IPS-20b (cell line): ENCODE data around the gene P3H4.

Source experiments
- H3K27ac ChIP-seq: one replicate; pipeline ENCODE4 v1.5.1; 2013; ENCODE audit warnings: low read length
- H3K27me3 ChIP-seq: 2 replicates; pipeline ENCODE4 v1.6.1; 2013; ENCODE audit warnings: mild to moderate bottlenecking, low read length, inconsistent platforms; ENCODE audit not compliant: insufficient read depth
- H3K36me3 ChIP-seq: 2 replicates; pipeline ENCODE4 v1.6.1; 2013; ENCODE audit warnings: low read depth, mild to moderate bottlenecking, inconsistent platforms, low read length, moderate library complexity; ENCODE audit not compliant: insufficient read depth
- H3K4me1 ChIP-seq: 2 replicates; pipeline ENCODE4 v1.6.1; 2013; ENCODE audit warnings: mild to moderate bottlenecking, control low read depth, inconsistent platforms, low read length, moderate library complexity; ENCODE audit not compliant: insufficient read depth
- H3K4me3 ChIP-seq: 2 replicates; pipeline ENCODE4 v1.5.1; 2013; ENCODE audit warnings: mild to moderate bottlenecking, low read length, inconsistent platforms
- H3K9ac ChIP-seq: 2 replicates; pipeline ENCODE4 v1.6.1; 2013; ENCODE audit warnings: low read depth, mild to moderate bottlenecking, inconsistent platforms, low read length, moderate library complexity
- H3K9me3 ChIP-seq: 2 replicates; pipeline ENCODE4 v1.6.1; 2013; ENCODE audit warnings: mild to moderate bottlenecking, low read depth, low read length, inconsistent platforms; ENCODE audit not compliant: insufficient read depth

The P3H4 gene

DNA sequence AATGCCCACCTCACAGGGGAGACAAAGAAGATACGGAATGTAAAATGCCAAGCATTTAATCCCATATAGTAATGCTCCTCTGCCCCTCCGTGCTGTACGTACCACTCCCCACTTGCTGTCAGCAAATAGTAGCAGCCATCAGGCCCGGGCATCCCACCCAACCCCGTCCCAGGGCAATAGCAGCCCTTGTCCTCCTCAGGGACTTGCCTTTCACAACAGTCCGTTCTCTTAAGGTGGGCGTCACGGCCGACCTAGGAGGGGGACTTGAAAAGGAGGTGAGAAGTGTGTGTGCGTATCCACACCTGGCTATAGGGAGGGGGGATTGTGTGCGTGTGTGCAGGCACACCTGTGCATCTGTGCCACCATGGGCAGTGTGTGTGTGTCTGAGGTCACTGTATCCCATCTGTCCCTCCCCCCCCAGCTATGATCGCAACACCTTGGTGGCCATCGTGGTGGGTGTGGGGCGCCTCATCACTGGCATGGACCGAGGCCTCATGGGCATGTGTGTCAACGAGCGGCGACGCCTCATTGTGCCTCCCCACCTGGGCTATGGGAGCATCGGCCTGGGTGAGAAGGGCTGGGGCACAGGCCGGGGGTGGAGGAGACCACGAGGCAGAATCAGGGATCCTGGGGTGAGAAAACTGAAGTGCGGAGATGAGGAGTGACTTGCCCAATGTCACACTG is 5.0 kb upstream of the P3H4 start:
- peaks cover 33% of the 10 kb centered on the region for H3K36me3 ChIP-seq
- H3K27me3 ChIP-seq: no peaks in the 10 kb centered on the region
- H3K9me3 ChIP-seq: no peaks in the 10 kb centered on the region
- no peak overlapping the region for H3K9ac ChIP-seq
- no peak overlapping the region for H3K27ac ChIP-seq
- H3K4me3 ChIP-seq: no peak overlapping the region
- H3K4me1 ChIP-seq: peaks cover 18% of the 10 kb centered on the region; the same call in 1 of the 2 replicates

DNA sequence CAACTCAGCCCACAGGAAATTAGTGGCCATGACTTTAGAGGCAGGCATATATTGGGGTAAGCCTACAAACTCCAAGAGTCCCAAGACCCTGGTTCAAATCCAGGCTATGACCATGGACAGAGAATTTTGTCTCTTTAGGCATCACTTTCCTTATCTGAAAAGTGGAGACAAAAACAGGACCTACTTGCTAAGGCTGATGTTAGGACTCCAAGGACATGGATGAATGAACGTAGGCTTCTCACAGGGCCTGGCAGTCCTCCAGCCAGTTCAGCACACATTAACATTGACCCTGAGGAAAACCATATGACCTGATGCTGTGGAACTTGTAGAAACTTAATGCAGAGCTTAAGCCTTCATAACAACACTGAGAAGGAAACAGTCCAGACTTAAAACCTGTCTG is 2.4 kb upstream of the P3H4 start:
- H3K4me3 ChIP-seq: peak overlapping the region; percentile 90

DNA sequence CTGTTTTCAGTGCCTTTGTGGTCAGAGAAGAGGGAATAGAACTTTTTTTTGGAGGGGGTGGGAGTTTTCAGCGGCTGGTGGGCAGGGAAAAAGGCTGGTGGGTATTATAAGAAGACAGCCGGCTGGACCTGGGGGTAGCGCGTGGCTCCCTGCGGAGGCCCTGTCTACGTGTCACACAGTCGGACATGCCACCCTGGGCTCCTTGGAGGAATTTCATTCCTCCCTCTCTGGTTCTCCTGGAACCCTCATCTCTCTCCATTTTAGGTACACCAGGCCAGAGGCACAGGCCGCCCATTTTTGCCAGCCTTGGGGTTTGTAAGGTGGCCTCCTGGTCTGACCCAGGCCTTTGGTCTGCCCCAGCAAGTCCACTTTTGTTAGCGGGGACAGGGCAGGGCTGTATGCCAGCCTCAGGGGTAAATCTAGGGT is 2.0 kb upstream of the P3H4 start:
- H3K9ac ChIP-seq: peak overlapping the region; percentile 93; the same call in 1 of the 2 replicates
- peak overlapping the region; percentile 89 for H3K27ac ChIP-seq
- H3K4me3 ChIP-seq: peak overlapping the region; percentile 90
- H3K4me1 ChIP-seq: peaks cover 10% of the 10 kb centered on the region; the same call in 1 of the 2 replicates
- peaks cover 16% of the 10 kb centered on the region for H3K36me3 ChIP-seq
- peaks cover 9% of the 10 kb centered on the region for H3K27me3 ChIP-seq
- no peaks in the 10 kb centered on the region for H3K9me3 ChIP-seq

More for the DNA sequence above, 2.4 kb upstream of the P3H4 start:
- H3K36me3 ChIP-seq: peaks cover 19% of the 10 kb centered on the region
- peaks cover 14% of the 10 kb centered on the region; the same call in 1 of the 2 replicates for H3K4me1 ChIP-seq
- peaks cover 9% of the 10 kb centered on the region for H3K27me3 ChIP-seq
- peak overlapping the region; percentile 93; the same call in 1 of the 2 replicates for H3K9ac ChIP-seq
- H3K27ac ChIP-seq: no peak overlapping the region
- no peaks in the 10 kb centered on the region for H3K9me3 ChIP-seq

DNA sequence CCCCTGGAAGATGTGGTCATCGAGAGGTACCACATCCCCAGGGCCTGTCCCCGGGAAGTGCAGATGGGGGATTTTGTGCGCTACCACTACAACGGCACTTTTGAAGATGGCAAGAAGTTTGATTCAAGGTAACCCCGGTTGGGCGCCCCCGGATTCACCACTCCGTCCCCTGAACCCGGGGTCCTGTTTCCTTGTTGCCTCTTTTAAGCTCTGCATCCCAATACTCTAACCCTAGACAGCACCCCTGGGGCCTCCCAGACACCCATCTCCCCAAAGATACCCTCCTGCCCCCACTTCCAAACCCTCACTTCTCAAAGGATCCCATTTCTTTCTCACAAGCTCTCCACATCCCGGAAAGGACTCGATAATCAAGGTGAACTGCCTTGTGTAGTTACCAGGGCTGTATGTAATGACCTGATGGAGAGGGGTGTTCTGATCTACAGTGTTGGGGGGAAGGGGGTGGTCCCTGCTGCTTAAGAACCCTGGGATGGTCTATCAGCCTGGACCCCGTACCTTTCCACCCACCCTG is 1.5 kb upstream of the P3H4 start:
- Histone ChIP-seq H3K4me3 (peak overlapping the region; percentile 90), H3K9me3 (no peaks in the 10 kb centered on the region), H3K27ac (peak overlapping the region; percentile 89), H3K27me3 (peaks cover 9% of the 10 kb centered on the region), H3K4me1 (peaks cover 10% of the 10 kb centered on the region; the same call in 1 of the 2 replicates), H3K36me3 (peaks cover 13% of the 10 kb centered on the region), H3K9ac (peak overlapping the region; percentile 93)

DNA sequence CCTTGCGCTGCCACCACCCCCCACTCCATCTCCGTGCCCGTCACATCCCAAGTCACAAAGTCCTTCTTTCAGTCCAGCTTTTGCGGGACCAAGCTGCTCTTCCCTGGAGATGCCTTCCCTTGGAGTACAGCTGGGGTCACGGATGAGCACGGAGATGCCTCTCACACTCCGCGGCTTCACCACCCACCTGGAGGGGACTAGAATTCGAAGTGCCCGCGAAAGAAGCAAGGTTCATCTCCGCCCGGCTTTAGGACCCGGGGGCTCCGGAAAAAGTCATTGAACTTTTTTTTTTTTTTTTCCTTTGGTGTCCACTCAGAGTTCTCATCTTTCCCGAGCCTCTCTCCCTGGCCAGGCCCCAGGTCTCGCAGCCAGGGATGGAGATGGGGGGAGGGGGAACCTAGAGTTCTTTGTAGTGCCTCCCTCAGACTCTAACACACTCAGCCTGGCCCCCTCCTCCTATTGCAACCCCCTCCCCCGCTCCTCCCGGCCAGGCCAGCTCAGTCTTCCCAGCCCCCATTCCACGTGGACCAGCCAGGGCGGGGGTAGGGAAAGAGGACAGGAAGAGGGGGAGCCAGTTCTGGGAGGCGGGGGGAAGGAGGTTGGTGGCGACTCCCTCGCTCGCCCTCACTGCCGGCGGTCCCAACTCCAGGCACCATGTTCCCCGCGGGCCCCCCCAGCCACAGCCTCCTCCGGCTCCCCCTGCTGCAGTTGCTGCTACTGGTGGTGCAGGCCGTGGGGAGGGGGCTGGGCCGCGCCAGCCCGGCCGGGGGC is 817 bp upstream of the P3H4 start, which contains the start of gene FKBP10:
Gene FKBP10 (plus strand): TSS at position 624 of the 771 bp plus-strand sequence. CDS start 31 bp downstream, at position 655.
- no peaks in the 10 kb centered on the region for H3K9me3 ChIP-seq
- H3K4me1 ChIP-seq: peaks cover 10% of the 10 kb centered on the region; the same call in 1 of the 2 replicates
- peak within 1 kb of the TSS; percentile 93 for H3K9ac ChIP-seq
- peak within 1 kb of the TSS; percentile 89 for H3K27ac ChIP-seq
- H3K36me3 ChIP-seq: peaks cover 6% of the 10 kb centered on the region
- peak within 1 kb of the TSS; percentile 90 for H3K4me3 ChIP-seq
- peaks cover 9% of the 10 kb centered on the region for H3K27me3 ChIP-seq

GRCh38 chr17:41810659-41811548 is 845 bp downstream of the P3H4 start:
- Histone ChIP-seq H3K4me3 (peak overlapping the region; percentile 90), H3K4me1 (peaks cover 10% of the 10 kb centered on the region; the same call in 1 of the 2 replicates), H3K9me3 (no peaks in the 10 kb centered on the region), H3K27me3 (peaks cover 9% of the 10 kb centered on the region), H3K36me3 (peaks cover 6% of the 10 kb centered on the region), H3K9ac (peak overlapping the region; percentile 93; the same call in 1 of the 2 replicates), H3K27ac (no peak overlapping the region)

DNA sequence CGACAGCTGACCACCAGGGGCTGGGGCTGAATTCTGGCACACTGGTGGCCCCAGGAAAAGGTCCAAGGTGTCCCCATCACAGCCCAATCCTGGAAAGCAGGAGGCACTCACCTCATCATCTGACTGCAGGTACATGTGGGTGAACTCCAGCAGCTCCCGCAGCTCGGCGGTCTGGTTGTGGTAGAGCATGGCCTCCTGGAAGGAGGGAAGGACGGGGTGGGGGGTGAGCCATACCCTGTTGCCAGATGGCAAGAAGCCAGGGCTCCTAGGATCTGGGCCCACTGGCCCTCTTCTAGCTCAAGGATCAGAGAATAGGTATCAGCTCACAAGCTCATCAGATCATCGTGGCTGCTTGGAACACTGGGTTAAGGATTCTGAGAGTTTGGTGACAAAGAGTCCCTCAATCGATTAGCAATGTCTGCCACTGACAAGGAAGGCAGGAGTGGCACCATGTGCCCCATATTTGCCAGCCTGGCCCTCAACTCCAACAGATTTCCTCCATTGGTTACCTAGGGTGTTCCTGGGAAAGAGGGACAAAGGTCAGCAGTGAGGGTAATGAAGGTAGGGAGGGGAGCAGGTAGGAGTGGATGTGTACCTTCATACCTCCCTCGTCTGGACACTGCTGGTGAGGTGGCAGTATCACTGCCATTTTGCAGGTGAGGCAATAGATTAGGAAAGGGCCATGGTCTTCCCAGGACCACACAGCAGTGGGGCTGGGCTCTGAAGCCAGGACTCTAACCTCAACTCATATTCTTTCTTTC is 4.9 kb downstream of the P3H4 start:
- no peak overlapping the region for H3K27ac ChIP-seq
- peaks cover 4% of the 10 kb centered on the region; the same call in 1 of the 2 replicates for H3K4me1 ChIP-seq
- H3K4me3 ChIP-seq: no peak overlapping the region
- no peak overlapping the region for H3K9ac ChIP-seq
- no peaks in the 10 kb centered on the region for H3K9me3 ChIP-seq
- peaks cover 9% of the 10 kb centered on the region for H3K27me3 ChIP-seq
- peaks cover 11% of the 10 kb centered on the region for H3K36me3 ChIP-seq

DNA sequence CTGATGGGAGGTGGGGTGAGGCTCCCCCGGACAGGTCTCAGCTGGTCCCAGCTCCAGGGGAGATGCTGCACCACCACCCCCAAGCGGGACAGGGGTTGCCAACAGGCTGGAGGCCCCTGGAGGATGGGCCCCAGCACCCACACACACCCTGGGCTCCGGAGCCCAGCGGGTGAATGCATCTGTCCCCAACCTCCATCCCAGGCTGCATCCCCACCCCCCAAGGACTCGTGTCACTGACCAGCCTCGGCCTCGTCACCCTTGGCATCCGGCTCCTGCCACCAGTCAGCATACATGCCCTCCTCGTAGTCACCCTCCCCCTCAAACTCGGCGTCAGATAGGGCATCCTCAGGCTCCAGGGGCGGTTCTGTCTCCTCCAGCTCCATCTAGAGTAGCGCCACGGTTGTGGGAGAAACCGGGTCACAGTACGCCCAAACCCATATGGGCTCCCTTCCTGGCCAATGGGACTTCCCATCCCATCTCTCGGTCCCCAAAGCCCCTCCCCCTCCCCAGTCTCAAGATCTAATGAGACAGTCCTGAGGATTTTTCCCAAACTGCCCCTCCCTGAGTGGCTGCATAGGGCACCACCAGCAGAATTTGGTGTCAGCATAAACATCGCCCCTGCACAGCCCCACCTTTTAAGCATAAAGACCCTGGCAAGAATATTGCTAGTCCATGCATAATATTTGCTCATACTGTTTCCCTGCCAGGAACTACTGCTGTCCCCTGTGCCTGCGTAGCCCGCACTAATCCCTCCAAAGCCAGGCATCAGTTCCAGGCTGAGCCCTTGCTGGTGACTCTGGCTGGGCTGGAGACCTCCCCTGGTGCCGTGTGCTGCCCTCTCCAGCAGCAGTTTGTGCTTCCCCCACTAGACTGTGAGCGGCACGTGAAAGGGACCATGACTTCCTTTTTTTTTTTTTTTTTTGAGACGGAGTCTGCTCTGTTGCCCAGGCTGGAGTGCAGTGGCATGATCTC is 8.4 kb downstream of the P3H4 start:
- Histone ChIP-seq H3K27ac (no peak overlapping the region), H3K4me1 (peaks cover 6% of the 10 kb centered on the region; the same call in 1 of the 2 replicates), H3K9me3 (no peaks in the 10 kb centered on the region), H3K27me3 (no peaks in the 10 kb centered on the region), H3K9ac (no peak overlapping the region), H3K36me3 (peaks cover 11% of the 10 kb centered on the region), H3K4me3 (no peak overlapping the region)

DNA sequence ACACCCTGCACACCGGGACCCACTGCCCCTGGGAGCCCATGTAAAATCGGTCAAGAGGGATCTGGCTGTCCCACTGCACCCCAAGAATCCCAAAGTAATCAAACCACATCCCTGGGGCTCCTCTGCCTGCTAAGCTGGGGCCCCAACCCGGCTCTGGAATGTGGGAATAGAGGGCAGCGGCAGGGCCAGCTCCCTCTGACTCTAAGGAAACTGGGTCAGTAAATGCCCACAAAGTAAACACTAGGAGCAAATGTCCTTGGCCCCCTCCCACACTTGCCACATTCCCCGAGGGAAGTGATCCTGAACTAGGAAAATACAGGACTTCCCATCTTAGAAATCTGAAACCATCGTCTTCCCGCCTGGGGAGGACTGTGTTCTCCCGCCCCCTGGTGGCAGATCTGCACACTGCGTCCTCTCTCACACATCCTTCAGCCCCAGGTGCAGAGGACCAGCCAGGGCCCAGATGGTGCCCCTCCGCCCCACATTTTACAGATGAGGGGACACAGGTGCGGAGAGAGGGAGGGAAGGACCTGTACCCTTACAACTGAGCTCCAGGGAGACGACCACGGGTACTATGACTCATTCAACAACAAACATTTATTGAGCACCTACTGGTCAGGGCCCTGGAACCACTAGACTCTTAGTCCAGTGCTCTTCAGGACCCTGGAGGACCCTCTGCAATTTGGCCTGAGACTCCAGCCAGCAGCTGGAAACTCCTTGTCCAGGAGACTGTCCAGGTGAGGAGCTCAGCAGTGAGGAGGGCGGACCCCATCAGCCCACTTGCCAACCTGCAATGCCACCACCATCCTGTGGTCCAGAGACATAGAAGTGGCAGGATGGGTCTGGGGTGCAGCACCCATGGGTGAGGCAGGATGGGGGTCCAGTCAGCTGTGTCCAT is 10.1 kb downstream of the P3H4 start:
- Histone ChIP-seq H3K9me3 (no peaks in the 10 kb centered on the region), H3K36me3 (peaks cover 10% of the 10 kb centered on the region; the same call in 1 of the 2 replicates), H3K4me1 (peaks cover 6% of the 10 kb centered on the region; the same call in 1 of the 2 replicates), H3K27ac (no peak overlapping the region), H3K4me3 (peak overlapping the region; percentile 37; the same call in 1 of the 2 replicates), H3K27me3 (no peaks in the 10 kb centered on the region), H3K9ac (peak overlapping the region; percentile 20; the same call in 1 of the 2 replicates)
